ENCODE results near the gene TBX1. TPM values are rescaled to one million over a fixed set of nuclear protein-coding genes. Genes with fewer than 3 reads are reported as not detected.

Gene TBX1
- total and polyA plus RNA-seq, 2 of the 13 experiments (the other 11 are each of a cell fraction or from before 2014, with no cell fraction given) = not detected

- no peak for ATAC-seq
- Histone ChIP-seq H3K9ac (ENCODE audit: insufficient read depth, low read depth, low read length) (no peak overlapping the region), H3K27ac (ENCODE audit: extremely low read length, insufficient read depth, low read length) (no peak overlapping the region), H3K36me3 (replicated peaks in 1 of 2; ENCODE audit: control insufficient read depth in 1 of 2, insufficient read depth in 2 of 2, low read length in 2 of 2) (no peaks in the 10 kb centered on the region), H3K4me2 (ENCODE audit: low read depth, low read length) (no peak overlapping the region), H3K79me2 (ENCODE audit: insufficient read depth, low read length) (no peaks in the 10 kb centered on the region), H3K4me3 (replicated peaks in 1 of 3; ENCODE audit: insufficient read depth in 1 of 3, low read depth in 2 of 3, low read length in 3 of 3) (no peak overlapping the region), H4K20me1 (ENCODE audit: insufficient read depth, low read length) (no peaks in the 10 kb centered on the region), H3K4me1 (ENCODE audit: insufficient read depth, low read length) (peaks cover 20% of the 10 kb centered on the region), H3K9me3 (ENCODE audit: low read length) (no peaks in the 10 kb centered on the region), H2AFZ (ENCODE audit: low read length) (no peak overlapping the region), H3K27me3 (ENCODE audit: control insufficient read depth in 1 of 2, insufficient read depth in 2 of 2, low read length in 2 of 2) (peaks cover 0 to 15% of the 10 kb centered on the region in 2 experiments; a peak in 1 of 5 replicates)
- FAIRE-seq = no peak
- no TSS peak for BruUV-seq (replicated peaks)
- no peak for TF ChIP-seq ZKSCAN8 (CRISPR knock-in tag; IDR thresholded peaks at IDR 0.05; ENCODE audit: borderline replicate concordance)
- TF ChIP-seq TERF1 (CRISPR knock-in tag; IDR thresholded peaks at IDR 0.05) = no peak
- TF ChIP-seq MIER3 (CRISPR knock-in tag; IDR thresholded peaks at IDR 0.05; ENCODE audit: borderline replicate concordance) = no peak
- no peak for TF ChIP-seq HNRNPL (IDR thresholded peaks at IDR 0.05; ENCODE audit: low read depth, low read length)
- no peak for TF ChIP-seq PHF8 (CRISPR knock-in tag; IDR thresholded peaks at IDR 0.05)
- no peak for TF ChIP-seq NFRKB (IDR thresholded peaks at IDR 0.05)
- WGBS (ENCODE audit: low lambda C conversion rate) = 77% methylated on average over 14 of the region's 28 CpGs
- CTCF ChIA-PET (ENCODE audit: low intra/inter-chr PET ratio, low total read pairs) = no interaction called here
- intact Hi-C loops (cut with micrococcal nuclease; ENCODE audit: unreplicated experiment) = no loop called here
- in situ Hi-C loops (cut with HindIII; ENCODE audit: extremely low pct_ligation_motif_present, low pct_unique_long_range_greater_than_20kb) = no loop called here
- POLR2A ChIA-PET = no interaction called here
- DNase-seq (ENCODE audit: low spot score) = no peak
Measured at GRCh38 chr22:19786959-19787848, 26.6 kb downstream of the TBX1 start.

GRCh38 chr22:19787849-19788141 is 27.2 kb downstream of the TBX1 start:
- H3K27ac ChIP-seq (ENCODE audit: extremely low read length, insufficient read depth, low read length) = no peak overlapping the region
- no peak overlapping the region for H3K9ac ChIP-seq (ENCODE audit: insufficient read depth, low read depth, low read length)
- no TSS peak for BruUV-seq (replicated peaks)
- DNase-seq (ENCODE audit: low spot score) (no peak), ATAC-seq (peak; percentile 36), FAIRE-seq (no peak)
- no peaks in the 10 kb centered on the region for H3K9me3 ChIP-seq (ENCODE audit: low read length)
- H3K36me3 ChIP-seq (replicated peaks in 1 of 2; ENCODE audit: control insufficient read depth in 1 of 2, insufficient read depth in 2 of 2, low read length in 2 of 2) = no peaks in the 10 kb centered on the region
- 95% methylated on average over 7 of the region's 9 CpGs for WGBS (ENCODE audit: low lambda C conversion rate)
- no peaks in the 10 kb centered on the region for H4K20me1 ChIP-seq (ENCODE audit: insufficient read depth, low read length)
- H3K79me2 ChIP-seq (ENCODE audit: insufficient read depth, low read length) = no peaks in the 10 kb centered on the region
- ChIA-PET POLR2A (no interaction called here), CTCF (ENCODE audit: low intra/inter-chr PET ratio, low total read pairs) (no interaction called here)
- H3K4me1 ChIP-seq (ENCODE audit: insufficient read depth, low read length) = peaks cover 20% of the 10 kb centered on the region
- H3K4me2 ChIP-seq (ENCODE audit: low read depth, low read length) = no peak overlapping the region
- H2AFZ ChIP-seq (ENCODE audit: low read length) = no peak overlapping the region
- peaks cover 0 to 10% of the 10 kb centered on the region in 2 experiments; a peak in 1 of 5 replicates for H3K27me3 ChIP-seq (ENCODE audit: control insufficient read depth in 1 of 2, insufficient read depth in 2 of 2, low read length in 2 of 2)
- no peak overlapping the region for H3K4me3 ChIP-seq (replicated peaks in 1 of 3; ENCODE audit: insufficient read depth in 1 of 3, low read depth in 2 of 3, low read length in 3 of 3)
- in situ Hi-C loops (cut with HindIII; ENCODE audit: extremely low pct_ligation_motif_present, low pct_unique_long_range_greater_than_20kb) (no loop called here), intact Hi-C loops (cut with micrococcal nuclease; ENCODE audit: unreplicated experiment) (no loop called here)
- 0 out of 2 replicates have a peak, but pooled peaks have one; percentile 27 for TF ChIP-seq CTCF (CRISPR knock-in tag; IDR thresholded peaks at IDR 0.05)
- TF ChIP-seq, protein P1, sequence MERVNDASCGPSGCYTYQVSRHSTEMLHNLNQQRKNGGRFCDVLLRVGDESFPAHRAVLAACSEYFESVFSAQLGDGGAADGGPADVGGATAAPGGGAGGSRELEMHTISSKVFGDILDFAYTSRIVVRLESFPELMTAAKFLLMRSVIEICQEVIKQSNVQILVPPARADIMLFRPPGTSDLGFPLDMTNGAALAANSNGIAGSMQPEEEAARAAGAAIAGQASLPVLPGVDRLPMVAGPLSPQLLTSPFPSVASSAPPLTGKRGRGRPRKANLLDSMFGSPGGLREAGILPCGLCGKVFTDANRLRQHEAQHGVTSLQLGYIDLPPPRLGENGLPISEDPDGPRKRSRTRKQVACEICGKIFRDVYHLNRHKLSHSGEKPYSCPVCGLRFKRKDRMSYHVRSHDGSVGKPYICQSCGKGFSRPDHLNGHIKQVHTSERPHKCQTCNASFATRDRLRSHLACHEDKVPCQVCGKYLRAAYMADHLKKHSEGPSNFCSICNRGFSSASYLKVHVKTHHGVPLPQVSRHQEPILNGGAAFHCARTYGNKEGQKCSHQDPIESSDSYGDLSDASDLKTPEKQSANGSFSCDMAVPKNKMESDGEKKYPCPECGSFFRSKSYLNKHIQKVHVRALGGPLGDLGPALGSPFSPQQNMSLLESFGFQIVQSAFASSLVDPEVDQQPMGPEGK (CRISPR knock-in tag; IDR thresholded peaks at IDR 0.05) = no peak
- TF ChIP-seq ZNF674 (CRISPR knock-in tag; IDR thresholded peaks at IDR 0.05; ENCODE audit: low read depth) = no peak
- TF ChIP-seq ZFP90 (CRISPR knock-in tag; IDR thresholded peaks at IDR 0.05; ENCODE audit: borderline replicate concordance) = no peak
- TF ChIP-seq ZNF616 (CRISPR knock-in tag; IDR thresholded peaks at IDR 0.05; ENCODE audit: low read depth) = no peak
- no peak for TF ChIP-seq JDP2 (CRISPR knock-in tag; IDR thresholded peaks at IDR 0.05; ENCODE audit: borderline replicate concordance)
